GM21515 (cell line): ENCODE results near the gene CAMKK1.
A peak's percentile ranks its signal among the peaks of the same experiment; 100 is the strongest.
"Not testable (repeated sequence)": the region's sequence is repeated elsewhere in the genome, so short reads cannot be mapped to it uniquely, and the experiment has no call there.

Experiments
- ATAC-seq: cut with Tn5 transposase; IDR thresholded peaks from one replicate; pipeline ENCODE4 v1.9.1; 2021; ENCODE audit not compliant: unreplicated experiment

CAMKK1 gene

DNA sequence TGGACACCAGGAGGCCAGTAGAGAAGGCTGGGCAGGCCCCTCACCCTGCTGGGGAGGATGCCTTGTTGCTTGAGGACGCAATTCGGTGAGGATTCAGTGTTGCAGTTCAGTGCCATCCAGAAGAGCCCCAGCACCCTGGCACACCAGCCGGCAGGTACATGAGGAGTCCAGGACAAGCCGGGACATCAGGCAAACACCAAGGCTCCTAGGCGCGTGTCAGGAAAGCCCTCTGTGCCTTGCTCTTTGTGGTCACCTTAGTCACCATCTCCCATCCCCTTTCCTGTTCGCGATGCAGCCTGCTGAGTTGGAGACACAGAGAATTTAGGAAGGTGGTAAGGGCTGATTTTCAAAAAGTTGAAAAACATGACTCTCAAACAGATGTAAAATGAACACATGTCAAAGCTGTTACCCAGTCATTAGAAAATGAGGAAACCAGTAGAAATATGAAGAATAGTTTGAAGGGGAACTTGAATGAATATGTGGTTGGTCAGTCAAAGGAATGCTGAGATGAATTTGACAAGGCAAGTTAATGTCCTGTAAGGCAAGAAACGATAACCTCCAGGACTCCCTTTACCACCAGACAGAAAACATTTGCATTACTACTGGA lies 44.5 kb downstream of the CAMKK1 start:
- ATAC-seq: no peak

DNA sequence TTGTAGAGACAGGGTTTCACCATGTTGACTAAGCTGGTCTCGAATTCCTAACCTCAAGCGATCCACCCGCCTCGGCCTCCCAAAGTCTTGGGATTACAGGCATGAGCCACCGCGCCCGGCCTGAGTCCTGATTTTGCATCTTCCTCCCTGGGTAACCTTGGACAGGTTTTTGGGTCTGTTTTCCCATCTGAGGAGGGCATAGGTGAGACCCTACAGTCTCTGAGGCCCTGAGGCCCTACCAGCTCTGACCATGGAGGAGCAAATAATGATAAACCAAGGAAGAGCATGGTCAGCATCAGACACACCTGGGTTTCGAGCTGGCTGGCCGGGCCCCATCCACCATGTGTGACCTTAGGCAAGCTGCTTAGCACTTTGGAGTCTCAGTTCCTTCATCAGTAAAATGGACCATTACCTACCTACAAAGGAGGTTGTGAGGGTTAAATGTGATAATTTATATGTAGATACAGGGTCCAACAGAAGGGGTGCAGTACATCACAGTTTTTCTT lies 45.6 kb downstream of the CAMKK1 start:
- ATAC-seq: no peak

DNA sequence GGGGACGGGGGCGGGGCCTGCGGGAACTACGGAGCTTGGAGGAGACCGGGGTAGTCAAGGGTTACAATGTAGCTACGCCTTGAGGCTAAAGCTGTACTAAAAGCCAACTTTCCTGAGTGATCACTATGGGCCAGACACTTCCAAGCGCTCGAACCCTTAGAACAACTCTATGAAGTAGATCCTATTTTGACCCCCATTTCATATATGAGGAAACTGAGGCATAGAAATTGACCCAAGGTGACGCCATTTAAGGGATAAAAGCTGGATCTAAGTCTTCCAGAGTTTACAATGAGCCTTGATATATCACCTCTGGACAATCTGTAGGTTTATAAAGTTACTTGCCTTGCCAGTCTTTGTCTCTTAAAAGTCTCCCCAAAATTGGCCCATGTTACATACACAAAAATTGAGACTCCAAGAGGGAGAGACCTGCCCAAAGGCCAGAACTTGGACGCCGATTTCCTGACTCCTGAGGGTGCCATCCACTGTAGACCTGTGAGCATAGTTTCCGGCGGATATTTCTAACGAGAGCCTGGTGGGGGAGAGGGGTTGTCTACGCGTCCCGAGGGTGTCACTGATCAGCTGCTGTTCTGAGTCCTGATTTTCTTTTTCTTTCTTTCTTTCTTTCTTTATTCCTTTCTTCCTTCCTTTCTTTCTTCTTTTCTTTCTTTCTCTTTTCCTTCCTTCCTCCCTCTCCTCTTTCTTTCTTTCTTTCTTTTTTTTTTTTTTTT lies 46.3 kb downstream of the CAMKK1 start:
- ATAC-seq: no peak

DNA sequence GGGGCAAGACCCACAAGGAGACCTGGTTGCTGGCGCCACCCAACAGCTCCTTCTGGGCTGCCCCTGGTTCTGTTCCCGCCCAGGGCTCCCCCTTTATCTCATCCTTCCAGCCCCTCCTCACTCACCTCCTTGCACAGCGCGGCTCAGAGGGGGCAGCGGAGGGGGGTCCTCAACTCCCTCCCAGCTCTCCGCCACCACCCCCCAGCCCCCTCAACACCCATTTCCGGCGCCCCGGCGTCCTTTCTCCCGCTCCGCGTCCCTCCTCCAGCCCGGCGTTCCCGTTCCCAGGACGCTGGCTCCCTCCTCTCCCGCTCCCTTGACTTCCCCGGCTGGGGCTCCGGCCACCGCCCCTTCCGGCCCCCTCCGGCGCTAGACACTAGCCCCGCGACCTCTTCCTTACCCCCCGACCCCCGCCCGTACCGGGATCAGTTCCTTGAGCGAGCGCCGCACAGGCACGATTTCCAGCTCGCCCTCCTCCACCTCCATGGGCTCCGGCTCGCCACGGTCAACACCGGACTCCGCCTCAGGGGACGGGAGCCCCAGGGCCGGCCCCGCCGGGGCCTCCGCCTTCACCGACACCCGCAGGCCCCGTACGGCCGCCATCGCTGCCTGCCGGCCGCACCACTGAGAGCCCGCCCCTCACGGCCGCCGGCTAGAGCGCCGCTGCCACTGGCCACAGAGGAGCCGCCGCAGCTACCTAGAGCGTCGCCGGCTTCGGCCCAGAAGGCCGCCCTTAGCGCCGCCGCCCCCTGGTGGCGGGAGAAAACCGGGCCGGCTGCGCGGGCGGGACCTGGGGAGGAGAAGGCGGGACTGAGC lies 47.0 kb downstream of the CAMKK1 start, which contains the start of gene NCBP3:
TSS of gene NCBP3 (minus strand) at position 626 of the 816 bp plus-strand sequence. CDS start at position 603, 23 bp downstream.
- ATAC-seq: peak; percentile 94

DNA sequence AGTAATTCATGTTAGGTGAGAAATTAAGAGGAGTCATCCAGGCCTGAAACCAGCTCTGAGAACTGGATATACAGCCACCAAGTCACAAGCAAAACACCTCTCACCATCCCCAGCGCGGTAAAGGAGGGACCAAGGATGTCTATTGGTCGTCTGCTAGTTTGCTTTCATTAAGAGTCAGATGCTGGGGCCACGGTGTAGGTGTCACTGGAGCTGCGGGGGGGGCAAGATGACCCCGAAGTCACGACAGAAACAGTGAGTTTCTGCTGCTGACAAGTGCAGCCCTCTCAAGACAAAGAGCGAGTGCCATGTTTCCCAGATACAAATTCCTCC lies 47.6 kb downstream of the CAMKK1 start:
- peak; percentile 33 for ATAC-seq

DNA sequence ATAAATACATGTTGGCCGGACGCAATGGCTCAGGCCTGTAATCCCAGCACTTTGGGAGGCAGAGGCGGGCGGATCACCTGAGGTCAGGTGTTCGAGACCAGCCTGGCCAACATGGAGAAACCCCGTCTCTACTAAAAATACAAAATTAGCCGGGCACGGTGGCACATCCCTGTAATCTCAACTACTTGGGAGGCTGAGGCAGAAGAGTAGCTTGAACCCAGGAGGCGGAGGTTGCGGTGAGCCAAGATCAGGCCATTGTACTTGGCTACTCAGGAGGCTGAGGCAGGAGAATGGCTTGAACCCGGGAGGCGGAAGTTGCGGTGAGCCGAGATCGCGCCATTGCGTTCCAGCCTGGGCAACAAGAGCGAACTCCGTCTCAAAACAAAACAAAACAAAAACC lies 48.3 kb downstream of the CAMKK1 start:
- not testable (repeated sequence) for ATAC-seq

DNA sequence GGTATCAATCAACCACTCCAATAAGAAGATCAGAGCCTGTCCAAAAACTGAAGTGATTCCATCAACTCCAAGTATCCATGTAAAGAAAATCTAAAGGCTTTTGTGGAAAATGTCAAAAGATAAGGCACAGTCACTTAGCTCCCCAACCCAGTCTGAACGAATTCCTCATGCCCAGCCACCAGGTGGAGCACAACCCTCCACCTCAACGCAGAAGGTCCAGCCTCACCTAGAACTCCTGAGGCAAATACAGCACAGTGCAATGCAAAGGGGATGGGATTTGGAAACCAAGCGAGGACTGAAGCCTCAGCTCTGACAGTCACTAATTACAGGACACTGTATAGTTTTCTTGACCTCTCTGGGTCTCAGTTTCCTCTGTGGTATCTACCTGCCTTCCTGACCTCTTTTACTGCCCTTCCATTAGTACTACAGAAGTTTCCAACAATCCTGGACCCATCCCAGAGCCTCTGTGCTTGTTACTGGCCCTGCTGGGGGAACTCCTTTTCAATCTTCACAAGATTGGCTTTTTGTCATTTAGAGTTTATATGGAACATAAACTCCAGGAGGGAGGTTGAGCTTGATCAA lies 48.8 kb downstream of the CAMKK1 start:
- ATAC-seq: no peak

DNA sequence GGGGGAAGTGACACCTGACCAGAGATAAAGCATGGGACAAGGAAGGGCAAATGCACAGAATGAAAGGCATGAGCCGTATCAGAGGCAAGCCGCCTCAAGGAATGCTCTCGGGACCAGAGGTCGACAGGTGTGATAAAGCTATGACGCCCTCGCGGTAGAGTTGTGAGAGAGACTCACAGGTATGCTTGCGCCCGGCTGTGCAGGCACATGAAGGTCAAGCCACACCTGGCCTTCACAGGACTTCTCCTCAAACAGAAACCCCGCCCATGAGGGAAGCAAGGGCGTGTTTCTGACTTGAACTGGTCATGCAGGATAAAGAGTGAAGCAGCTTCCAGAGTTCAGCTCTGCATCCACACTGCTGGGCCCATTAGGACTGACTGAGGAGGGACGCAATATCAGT lies 54.6 kb downstream of the CAMKK1 start:
- no peak for ATAC-seq

DNA sequence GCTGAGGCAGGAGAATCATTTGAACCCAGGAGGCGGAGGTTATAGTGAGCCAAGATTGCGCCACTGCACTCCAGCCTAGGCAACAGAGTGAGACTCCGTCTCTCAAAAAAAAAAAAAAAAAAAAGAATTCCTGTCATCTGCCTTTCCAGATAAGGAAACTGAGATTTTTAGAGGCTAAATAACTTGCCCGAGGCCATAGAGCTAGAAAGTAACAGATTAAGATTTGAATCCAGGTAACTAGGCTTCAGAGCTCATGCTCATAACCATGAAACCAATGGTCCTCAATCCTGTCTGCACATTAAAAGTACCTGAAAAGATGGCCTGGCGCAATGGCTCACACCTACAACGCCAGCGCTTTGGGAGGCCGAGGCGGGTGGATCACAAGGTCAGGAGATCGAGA lies 56.3 kb downstream of the CAMKK1 start:
- no peak for ATAC-seq

DNA sequence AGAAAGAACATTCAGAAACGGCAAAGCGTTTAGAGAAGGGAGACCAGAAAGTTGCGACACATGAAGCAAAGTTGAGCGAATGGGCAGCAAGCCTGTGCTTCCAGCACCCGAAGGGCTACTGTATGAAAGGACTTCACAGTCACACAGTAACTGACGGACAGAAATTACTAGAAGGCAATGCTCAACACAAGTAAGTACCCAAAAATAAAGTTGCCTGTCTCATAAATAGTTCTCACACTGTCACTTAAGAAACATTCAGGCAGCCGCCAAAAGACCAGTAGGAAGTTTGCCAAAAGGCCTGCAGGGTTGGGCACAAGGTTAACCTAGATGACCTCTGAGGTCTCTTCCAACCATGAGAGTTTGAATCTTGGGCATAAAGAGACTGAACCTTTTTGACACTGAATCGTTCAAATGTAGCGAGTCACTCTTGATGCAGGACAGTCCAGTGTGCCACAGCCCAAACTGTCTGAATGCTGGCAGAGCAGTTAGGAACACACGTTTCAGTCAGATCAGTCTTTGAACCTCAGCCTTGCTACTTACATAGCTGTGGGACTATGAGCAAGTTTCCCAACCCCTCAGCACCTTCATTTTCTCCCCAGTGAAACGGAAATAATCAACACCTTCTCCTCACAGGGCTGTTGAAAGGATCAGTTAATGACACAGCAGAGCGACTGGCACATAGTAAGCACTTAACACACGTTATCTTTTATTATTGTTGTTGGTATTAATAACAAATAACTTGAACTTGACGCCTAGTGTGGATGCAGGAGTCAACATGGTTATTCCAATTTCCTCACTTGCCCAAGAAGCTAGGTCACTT lies 57.2 kb downstream of the CAMKK1 start:
- ATAC-seq: no peak

DNA sequence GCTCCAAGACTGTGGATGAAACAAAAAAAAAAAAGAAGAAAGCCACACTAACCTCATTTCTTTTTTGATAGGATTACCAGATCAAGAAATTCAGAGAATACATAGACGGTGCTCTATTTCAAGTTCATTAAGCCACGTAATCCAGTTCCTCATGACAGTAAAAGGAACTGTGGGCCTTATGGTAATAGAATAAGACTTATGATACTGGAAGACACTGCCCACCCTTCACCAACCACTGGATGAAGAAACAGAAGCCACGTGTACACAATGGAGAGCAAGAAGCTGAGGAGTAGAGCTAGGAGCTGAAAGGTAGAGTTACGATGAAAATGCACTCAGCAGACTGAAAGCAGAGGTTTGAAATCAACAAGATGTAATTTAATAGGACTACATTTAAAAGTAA lies 58.0 kb downstream of the CAMKK1 start:
- no peak for ATAC-seq

DNA sequence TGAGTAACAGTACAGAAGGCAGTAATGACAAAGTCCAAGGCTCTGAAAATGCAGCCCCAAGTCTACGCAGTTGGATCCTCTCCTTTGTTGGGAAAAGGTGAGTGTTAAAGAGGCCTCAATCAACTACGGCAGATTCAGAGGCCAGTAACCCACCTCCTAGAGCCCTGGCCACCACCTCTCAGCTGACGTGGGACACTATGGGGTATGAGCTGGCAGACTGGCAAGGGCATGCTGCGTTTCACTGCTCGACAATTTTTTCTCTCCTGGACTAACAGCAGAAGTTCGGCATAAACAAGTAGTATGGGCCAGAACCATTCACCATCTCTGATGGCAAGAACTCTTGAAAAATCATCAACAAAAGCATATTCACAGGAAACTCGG lies 64.0 kb downstream of the CAMKK1 start:
- no peak for ATAC-seq

DNA sequence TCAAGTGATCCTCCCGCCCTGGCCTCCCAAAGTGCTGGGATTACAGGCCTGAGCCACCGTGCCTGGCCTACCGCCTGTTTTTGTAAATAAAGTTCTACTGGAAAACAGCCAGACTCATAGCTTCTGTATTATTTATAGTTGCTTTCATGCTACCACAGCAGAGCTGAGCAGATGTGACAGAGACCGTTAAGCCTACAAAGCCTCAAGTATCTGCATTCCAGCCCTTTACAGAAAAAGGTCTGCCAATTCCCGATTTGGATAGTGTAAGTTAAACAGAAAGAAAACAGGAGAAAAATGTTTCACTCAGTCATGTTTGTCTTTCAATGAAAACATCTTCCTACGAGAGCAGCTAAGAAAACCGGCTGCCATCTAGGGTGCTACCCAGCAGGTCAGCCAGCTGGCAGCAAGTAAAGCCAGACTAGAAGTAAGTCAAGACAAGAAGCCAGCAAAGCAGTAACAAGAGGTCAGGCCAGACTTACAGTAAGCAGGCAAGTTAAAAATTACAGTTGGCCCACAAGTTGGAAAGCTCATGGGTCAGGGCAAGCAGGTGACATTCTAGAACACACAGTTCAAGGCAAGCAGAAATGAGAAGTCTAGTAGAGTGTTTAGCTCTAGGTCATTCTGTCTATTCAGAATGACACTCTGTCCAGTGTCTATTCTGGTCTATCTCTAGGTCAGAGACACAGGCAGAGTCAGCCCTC lies 64.6 kb downstream of the CAMKK1 start:
- ATAC-seq: no peak

DNA sequence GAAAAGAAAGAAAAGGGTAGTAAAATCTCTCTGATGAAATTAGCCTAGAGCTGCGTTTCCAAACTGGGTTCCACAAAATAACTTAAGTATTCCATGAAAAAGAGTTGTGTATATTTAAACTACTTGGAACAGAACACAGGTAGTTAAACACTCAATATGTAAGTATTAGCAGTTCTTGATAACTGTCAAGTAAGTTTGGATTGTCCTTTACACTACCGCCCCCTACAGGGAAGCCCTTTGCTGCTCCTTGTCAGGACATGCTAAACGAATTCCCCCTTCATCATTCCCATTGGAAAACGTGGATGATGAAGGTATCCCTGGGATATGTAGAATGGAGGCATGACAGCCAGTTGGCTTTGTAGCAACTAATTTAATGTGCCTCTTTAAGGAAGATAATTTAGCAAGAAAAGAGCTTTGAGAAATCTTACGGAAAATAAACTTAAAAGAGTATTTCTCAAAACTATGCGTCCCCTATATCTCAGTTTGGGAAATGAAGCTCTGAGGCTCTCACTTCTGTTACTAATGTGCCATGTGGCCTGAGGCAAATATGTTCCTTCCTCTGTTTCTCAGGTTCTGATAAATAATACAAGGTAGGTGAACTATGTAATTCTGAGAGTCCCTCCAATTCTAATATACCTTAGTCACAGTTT lies 65.6 kb downstream of the CAMKK1 start:
- no peak for ATAC-seq

DNA sequence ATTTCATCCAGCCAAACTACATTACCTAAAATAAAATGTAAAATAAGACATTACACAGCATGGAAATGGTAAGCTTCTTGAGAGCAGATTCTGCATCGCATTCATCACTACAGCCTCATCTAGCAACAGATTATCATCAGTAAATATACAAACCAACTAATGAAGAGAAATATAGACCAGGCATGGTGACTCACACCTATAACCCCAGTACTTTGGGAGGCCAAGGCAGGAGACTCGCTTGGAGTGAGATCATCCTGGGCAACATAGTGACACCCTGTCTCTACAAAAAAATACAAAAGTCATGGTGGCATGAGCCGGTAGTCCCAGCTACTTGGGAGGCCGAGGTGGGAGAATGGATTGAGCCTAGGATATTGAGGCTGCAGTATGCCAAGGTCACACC lies 66.7 kb downstream of the CAMKK1 start:
- no peak for ATAC-seq

DNA sequence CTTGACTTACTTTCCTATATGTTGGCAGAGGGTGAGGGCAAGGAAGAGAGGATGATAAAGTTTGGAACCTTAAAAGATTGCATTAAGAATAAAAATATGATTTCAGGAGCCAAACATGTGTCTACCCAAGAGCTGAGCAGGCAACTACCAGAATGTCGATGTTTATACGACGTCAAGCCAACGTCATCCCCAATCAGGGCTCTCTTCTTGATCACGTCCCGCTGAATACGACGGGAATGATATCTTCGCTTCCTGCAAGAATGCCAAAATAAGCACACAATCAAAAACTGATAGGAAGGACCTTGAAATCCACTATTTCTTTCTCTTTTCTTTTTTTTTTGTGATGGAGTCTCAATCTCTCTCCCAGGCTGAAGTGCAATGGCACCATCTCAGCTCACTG lies 71.8 kb downstream of the CAMKK1 start:
- ATAC-seq: no peak

DNA sequence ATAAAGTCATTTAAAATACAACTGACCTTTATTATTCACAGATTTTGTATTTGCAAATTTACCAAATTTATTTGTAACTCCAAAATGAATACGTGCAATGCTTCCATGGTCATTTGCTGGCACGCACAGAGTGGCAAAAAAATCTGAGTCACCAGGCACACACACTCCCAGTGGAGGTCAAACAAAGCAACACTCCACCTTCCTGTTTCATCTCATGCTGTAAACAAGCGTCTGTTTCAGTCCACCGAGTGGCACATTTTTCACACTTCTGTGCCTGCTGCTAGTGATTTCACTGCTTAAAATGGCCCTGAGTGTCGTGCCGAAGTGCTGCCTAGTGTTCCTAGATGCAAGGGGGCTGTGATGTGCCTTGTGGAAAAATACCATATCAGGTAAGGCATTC lies 74.1 kb downstream of the CAMKK1 start:
- ATAC-seq: no peak

DNA sequence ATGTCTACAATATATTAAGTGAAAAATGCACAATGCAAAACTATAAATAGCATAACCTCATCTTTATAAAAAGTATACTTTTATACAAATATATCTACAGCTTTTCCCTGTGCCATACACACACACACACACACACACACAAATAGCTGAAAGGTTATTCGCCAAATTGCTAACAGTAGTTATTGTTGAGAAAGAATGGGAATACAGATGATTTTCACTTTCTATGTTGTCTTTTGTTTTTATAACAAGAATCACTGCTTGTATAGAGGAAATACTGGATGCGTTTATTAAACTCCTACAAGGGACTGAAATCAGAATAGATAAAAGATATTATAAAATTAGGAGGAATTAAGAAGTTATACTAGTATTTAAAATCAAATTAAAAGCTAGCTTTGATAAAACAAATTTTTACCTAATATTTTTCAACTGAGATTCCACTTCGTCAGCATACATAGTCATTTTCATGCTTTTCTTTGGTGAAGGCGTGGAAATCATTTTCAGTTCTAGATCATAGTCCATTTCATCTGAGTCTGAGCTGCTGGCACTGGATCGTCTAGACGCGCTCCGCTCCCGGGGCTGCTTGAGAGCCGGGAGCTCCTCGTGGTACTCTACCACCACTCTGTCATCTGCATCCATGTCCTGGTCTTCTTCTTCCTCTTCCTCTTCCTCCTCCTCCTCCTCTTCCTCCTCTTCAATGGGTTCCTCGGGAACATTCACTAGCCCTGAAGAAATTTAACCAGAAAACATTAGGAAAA lies 74.8 kb downstream of the CAMKK1 start:
- ATAC-seq: no peak

DNA sequence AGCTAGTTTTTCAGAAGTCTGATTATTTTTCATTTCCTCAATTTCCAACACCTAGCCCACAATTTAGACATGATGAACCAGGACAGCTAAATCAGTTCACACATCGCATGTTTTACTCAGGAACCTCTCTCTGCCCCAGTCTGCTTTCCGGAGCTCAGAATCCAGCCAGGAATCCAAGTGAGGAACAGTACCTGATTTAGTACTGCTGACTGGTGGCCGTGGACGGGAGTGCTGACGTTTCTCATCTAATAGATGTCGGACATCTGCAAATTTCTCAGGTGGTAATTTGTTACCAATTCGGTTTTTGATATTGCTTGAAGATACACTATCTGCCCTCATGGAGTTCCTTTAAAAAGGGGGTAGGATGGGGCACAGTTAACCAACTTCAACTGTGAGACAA lies 76.9 kb downstream of the CAMKK1 start:
- no peak for ATAC-seq
